Neural progenitor cell (in vitro differentiated cells): ENCODE results near the gene C17orf50.

Experiments
- CTCF ChIP-seq: fragments of 200-600 bp; sonication (generic); IDR thresholded peaks from 2 replicates; pipeline ENCODE4 v1.5.1; 2017; ENCODE audit warnings: antibody characterized with exemption, mild to moderate bottlenecking
- EZH2 ChIP-seq: fragments of 200-600 bp; sonication (generic); IDR thresholded peaks from 2 replicates; pipeline ENCODE4 v1.6.1; 2017; ENCODE audit warnings: antibody characterized with exemption, mild to moderate bottlenecking, moderate library complexity

- TF ChIP-seq CTCF, result no peak
- no peak for TF ChIP-seq EZH2
Observed at GRCh38 chr17:35773129-35773528, 12.4 kb downstream of the C17orf50 start.
